GM18505 (cell line): Measurements from ENCODE around the gene METTL2A.
A peak's percentile ranks its signal among the peaks of the same experiment; 100 is the strongest.
"Not testable (repeated sequence)": the region's sequence is repeated elsewhere in the genome, so short reads cannot be mapped to it uniquely, and the experiment has no call there.

Experiments used
- ATAC-seq: cut with Tn5 transposase; IDR thresholded peaks from one replicate; pipeline ENCODE4 v1.9.1; 2021; ENCODE audit not compliant: unreplicated experiment
- POLR2A ChIP-seq: IDR thresholded peaks from 4 replicates; pipeline ENCODE4 v1.6.1; 2011; ENCODE audit warnings: borderline replicate concordance; ENCODE audit not compliant: insufficient read depth, insufficient read length; ENCODE audit errors: extremely low read depth

The METTL2A gene

GRCh38 chr17:62456016-62456415 is 32.3 kb downstream of the METTL2A start:
- no peak for ATAC-seq

GRCh38 chr17:62458483-62458882 is 34.8 kb downstream of the METTL2A start:
- not testable (repeated sequence) for ATAC-seq

More at GRCh38 chr17:62456016-62456415, 32.3 kb downstream of the METTL2A start:
- TF ChIP-seq POLR2A: no peak

- ATAC-seq: not testable (repeated sequence)
These were observed 40.7 kb downstream of the METTL2A start for GRCh38 chr17:62464422-62464821.

GRCh38 chr17:62465271-62465670 is 41.6 kb downstream of the METTL2A start:
- not testable (repeated sequence) for ATAC-seq

GRCh38 chr17:62470666-62471379 is 47.1 kb downstream of the METTL2A start:
- ATAC-seq: not testable (repeated sequence)

- ATAC-seq: not testable (repeated sequence)
These were observed 47.7 kb downstream of the METTL2A start for GRCh38 chr17:62471380-62471880.

- not testable (repeated sequence) for ATAC-seq
These were observed 49.6 kb downstream of the METTL2A start for GRCh38 chr17:62473030-62473982.

- not testable (repeated sequence) for ATAC-seq
These were observed 53.4 kb downstream of the METTL2A start for GRCh38 chr17:62477111-62477510.

GRCh38 chr17:62477718-62478408 is 54.2 kb downstream of the METTL2A start:
- ATAC-seq: peak; percentile 33

GRCh38 chr17:62478424-62478879 is 54.8 kb downstream of the METTL2A start, which contains the start of gene TLK2:
Gene TLK2, plus strand, starts transcription at chr17:62478825. Its CDS starts 2,301 bp downstream, at chr17:62481126.
- TF ChIP-seq POLR2A: peak; percentile 80
- peak; percentile 66 for ATAC-seq

GRCh38 chr17:62478880-62479638 is 55.4 kb downstream of the METTL2A start:
- ATAC-seq: peak; percentile 41

- ATAC-seq: not testable (repeated sequence)
These were observed 56.1 kb downstream of the METTL2A start for GRCh38 chr17:62479639-62480258.

- not testable (repeated sequence) for ATAC-seq
These were observed 58.9 kb downstream of the METTL2A start for GRCh38 chr17:62482553-62482952.

- not testable (repeated sequence) for ATAC-seq
These were observed 67.3 kb downstream of the METTL2A start for GRCh38 chr17:62490990-62491389.

GRCh38 chr17:62493049-62493655 is 69.5 kb downstream of the METTL2A start:
- not testable (repeated sequence) for ATAC-seq

GRCh38 chr17:62494073-62494472 is 70.4 kb downstream of the METTL2A start:
- not testable (repeated sequence) for ATAC-seq

GRCh38 chr17:62496344-62496743 is 72.6 kb downstream of the METTL2A start:
- not testable (repeated sequence) for ATAC-seq

- ATAC-seq: not testable (repeated sequence)
These were observed 75.1 kb downstream of the METTL2A start for GRCh38 chr17:62498796-62499195.
